K562 (cell line): Measurements from ENCODE around the gene DUSP16. TPM values are rescaled to one million over a fixed set of nuclear protein-coding genes. Genes with fewer than 3 reads are reported as not detected.

ENCODE experiments used
- ATAC-seq: fragments of 200-7000 bp; cut with Tn5 transposase; 3 replicates; pipeline ENCODE4 v1.9.1; 2020; ENCODE audit warnings: moderate library complexity
- BruUV-seq: library from RNA; stranded (reverse); fragments of 400-500 nt; replicated peaks from 2 replicates; lab custom pipeline; 2021; lab: Mats Ljungman, UMichigan
- CTCF ChIA-PET: fragments of 300-600 bp; formaldehyde crosslinking; extraction: SDS; loops from one replicate; lab custom pipeline; 2021; ENCODE audit warnings: low intra/inter-chr PET ratio; lab: Yijun Ruan, JAX
- POLR2A ChIA-PET: fragments of 300-600, 350-650 bp; sonication (Branson Sonifier 250); formaldehyde crosslinking; extraction: SDS; loops from one replicate; lab custom pipeline; 2021; ENCODE audit warnings: antibody characterized with exemption, inconsistent platforms; lab: Yijun Ruan, JAX
- DNase-seq, 4 experiments: peaks; one replicate each; pipeline versions ENCODE4 v3.0.0 to v3.0.0-alpha.2; 2011 to 2018; ENCODE audit warnings: low spot score in 3 of 4, mixed read lengths in 3 of 4; ENCODE audit errors: extremely low read depth in 1 of 4
- FAIRE-seq: peaks from 2 replicates; lab custom pipeline; 2011; peaks lifted over from hg19 to GRCh38; lab: Jason Lieb, UNC
- H2AFZ ChIP-seq: 2 replicates; pipeline ENCODE4 v1.6.0; 2011; ENCODE audit warnings: low read depth, low read length, control low read depth, inconsistent platforms
- H3K27ac ChIP-seq: fragments of 200-600 bp; 3 replicates; pipeline ENCODE4 v1.8.0; 2011; ENCODE audit warnings: low read depth, mild to moderate bottlenecking, control low read depth, inconsistent platforms, low read length, moderate library complexity, mixed read lengths; ENCODE audit errors: extremely low read depth
- H3K27me3 ChIP-seq, 2 experiments: fragments of 300-600 bp in 1 of 2; 2 replicates in 1 of 2; 3 replicates in 1 of 2; pipeline versions ENCODE4 v1.6.0 to v1.8.0; 2011; ENCODE audit warnings: inconsistent platforms in 2 of 2, low read length in 2 of 2, mild to moderate bottlenecking in 1 of 2, mixed read lengths in 1 of 2, moderate library complexity in 1 of 2; ENCODE audit not compliant: control insufficient read depth in 2 of 2, insufficient read depth in 2 of 2
- H3K36me3 ChIP-seq: fragments of 300-600 bp; 3 replicates; pipeline ENCODE4 v1.8.0; 2011; ENCODE audit warnings: mild to moderate bottlenecking, low read length, inconsistent platforms; ENCODE audit not compliant: control insufficient read depth, insufficient read depth
- H3K4me1 ChIP-seq, 2 experiments: fragments of 200-600 bp in 1 of 2; replicated peaks in 1 of 2; 2 replicates in 1 of 2; 3 replicates in 1 of 2; pipeline versions ENCODE4 v1.5.1 to v1.8.0; 2011; ENCODE audit warnings: inconsistent platforms in 2 of 2, low read length in 2 of 2, mild to moderate bottlenecking in 1 of 2, mixed read lengths in 1 of 2, moderate library complexity in 1 of 2; ENCODE audit not compliant: control insufficient read depth in 2 of 2, insufficient read depth in 2 of 2
- H3K4me2 ChIP-seq: 2 replicates; pipeline ENCODE4 v1.6.1; 2011; ENCODE audit warnings: low read length, control low read depth, inconsistent platforms, mixed read lengths; ENCODE audit not compliant: insufficient read depth
- H3K4me3 ChIP-seq: fragments of 200-600 bp; sonication (generic), shearing (Covaris generic); 2 replicates; pipeline ENCODE4 v1.5.1; 2016; ENCODE audit warnings: control low read depth, inconsistent platforms
- H3K79me2 ChIP-seq: fragments of 200-600 bp; 3 replicates; pipeline ENCODE4 v1.8.0; 2011; ENCODE audit warnings: low read length, inconsistent platforms; ENCODE audit not compliant: control insufficient read depth, insufficient read depth
- H3K9ac ChIP-seq, 2 experiments: 2 replicates each; pipeline versions ENCODE4 v1.6.0 to v1.6.1; 2011; ENCODE audit warnings: low read depth in 2 of 2, low read length in 2 of 2, control low read depth in 1 of 2, inconsistent platforms in 1 of 2, mild to moderate bottlenecking in 1 of 2, mixed read lengths in 1 of 2; ENCODE audit not compliant: insufficient read depth in 1 of 2
- H3K9me1 ChIP-seq: one replicate; pipeline ENCODE4 v1.6.0; 2011; ENCODE audit warnings: inconsistent platforms, mild to moderate bottlenecking, low read length, moderate library complexity; ENCODE audit not compliant: control insufficient read depth, insufficient read depth
- H3K9me3 ChIP-seq: replicated peaks from 2 replicates; pipeline ENCODE4 v1.5.1; 2011; ENCODE audit warnings: low read depth, low read length, inconsistent platforms; ENCODE audit not compliant: control insufficient read depth, insufficient read depth
- H4K20me1 ChIP-seq: replicated peaks from 2 replicates; pipeline ENCODE4 v1.6.1; 2011; ENCODE audit warnings: low read length, inconsistent platforms, mixed read lengths; ENCODE audit not compliant: control insufficient read depth, insufficient read depth
- EGR1 ChIP-seq: fragments of 450-650 bp; conservative IDR thresholded peaks from 2 replicates; pipeline ENCODE4 v1.6.1; 2017; ENCODE audit warnings: mild to moderate bottlenecking
- EZH2 ChIP-seq: IDR thresholded peaks from 2 replicates; pipeline ENCODE4 v1.6.1; 2012; ENCODE audit warnings: low read depth, mild to moderate bottlenecking, inconsistent platforms, low read length, borderline replicate concordance
- HIVEP1 ChIP-seq: fragments of 250-450 bp; sonication (Bioruptor Pico); IDR thresholded peaks from 2 replicates; pipeline ENCODE4 v1.4.0; 2020; ENCODE audit warnings: mild to moderate bottlenecking
- KDM4B ChIP-seq, 2 experiments: fragments of 450-650 bp in 1 of 2; sonication (generic) in 1 of 2; IDR thresholded peaks; 2 replicates each; pipeline ENCODE4 v1.6.1; 2016 to 2017; ENCODE audit warnings: borderline replicate concordance in 2 of 2, antibody characterized with exemption in 1 of 2, low read depth in 1 of 2, mild to moderate bottlenecking in 1 of 2
- NELFE ChIP-seq: IDR thresholded peaks from 2 replicates; pipeline ENCODE4 v1.6.1; 2011; ENCODE audit warnings: mild to moderate bottlenecking; ENCODE audit not compliant: insufficient read depth, insufficient read length
- NFATC3 ChIP-seq: fragments of 450-650 bp; IDR thresholded peaks from 2 replicates; pipeline ENCODE4 v1.6.1; 2017; ENCODE audit warnings: mild to moderate bottlenecking
- NFE2L1 ChIP-seq: fragments of 450-650 bp; IDR thresholded peaks from 2 replicates; pipeline ENCODE4 v1.6.1; 2016; ENCODE audit warnings: missing genetic modification characterization, low read depth, mild to moderate bottlenecking, missing compliant biosample characterization, moderate library complexity, borderline replicate concordance
- POLR2H ChIP-seq: IDR thresholded peaks from 2 replicates; pipeline ENCODE4 v1.6.1; 2016; ENCODE audit warnings: missing genetic modification characterization, low read depth, mild to moderate bottlenecking, control low read depth, missing compliant biosample characterization, moderate library complexity
- RAD51 ChIP-seq: fragments of 450-650 bp; IDR thresholded peaks from 2 replicates; pipeline ENCODE4 v1.7.1; 2016; ENCODE audit warnings: low read depth, mild to moderate bottlenecking, borderline replicate concordance
- SAFB ChIP-seq: fragments of 200-400 bp; formaldehyde crosslinking; IDR thresholded peaks from 2 replicates; pipeline ENCODE4 v1.6.1; 2017; ENCODE audit warnings: low read depth, low read length, borderline replicate concordance
- SNRNP70 ChIP-seq: fragments of 200-400 bp; formaldehyde crosslinking; optimal IDR thresholded peaks from 2 replicates; pipeline ENCODE3; 2017; ENCODE audit warnings: low read depth, low read length
- SP2 ChIP-seq: IDR thresholded peaks from 2 replicates; pipeline ENCODE4 v1.6.1; 2011; ENCODE audit warnings: mild to moderate bottlenecking, low read depth, low read length, moderate library complexity; ENCODE audit not compliant: poor library complexity, severe bottlenecking; ENCODE audit errors: extremely low read depth
- SUPT5H ChIP-seq: fragments of 450-650 bp; IDR thresholded peaks from 2 replicates; pipeline ENCODE4 v1.6.1; 2016
- TCF7 ChIP-seq: sonication (generic); IDR thresholded peaks from 2 replicates; pipeline ENCODE4 v1.6.1; 2016; ENCODE audit warnings: antibody characterized with exemption, borderline replicate concordance
- THAP7 ChIP-seq: fragments of 250-450 bp; sonication (Bioruptor Pico); IDR thresholded peaks from 2 replicates; pipeline ENCODE4 v1.5.0; 2021
- THRA ChIP-seq: fragments of 450-650 bp; IDR thresholded peaks from 2 replicates; pipeline ENCODE4 v1.6.1; 2017; ENCODE audit warnings: mild to moderate bottlenecking, moderate library complexity
- ZNF124 ChIP-seq: sonication (generic); formaldehyde crosslinking; IDR thresholded peaks from 2 replicates; pipeline ENCODE4 v1.8.1; 2022; ENCODE audit warnings: missing genetic modification reagents
- ZNF589 ChIP-seq: fragments of 200-800 bp; sonication (Bioruptor generic); IDR thresholded peaks from 2 replicates; pipeline ENCODE4 v1.6.1; 2016; ENCODE audit warnings: low read depth, missing genetic modification characterization, missing compliant biosample characterization
- ZNF644 ChIP-seq: fragments of 200-800 bp; sonication (Bioruptor generic); IDR thresholded peaks from 2 replicates; pipeline ENCODE4 v1.6.1; 2016; ENCODE audit warnings: low read depth, missing genetic modification characterization, missing compliant biosample characterization
- ZNF668 ChIP-seq: fragments of 250-450 bp; sonication (Bioruptor Pico); IDR thresholded peaks from 2 replicates; pipeline ENCODE4 v1.8.0; 2022; ENCODE audit warnings: mild to moderate bottlenecking, inconsistent platforms
- WGBS: fragments of 100-300 bp; shearing (Covaris generic); methylation state at CpG from one replicate; pipeline ENCODE4 v1.1.6; 2016; ENCODE audit warnings: low coverage, mixed read lengths; ENCODE audit not compliant: insufficient coverage; ENCODE audit errors: missing lambda C conversion rate; 5-methylcytosine and 5-hydroxymethylcytosine counted together
- in situ Hi-C: fragments of 300-500 bp; cut with MboI; formaldehyde crosslinking; loops from 4 replicates; pipeline ENCODE4 v1.15.0; 2018; ENCODE audit warnings: inconsistent platforms, mixed read lengths
- intact Hi-C: fragments of 100-400 bp; cut with micrococcal nuclease; formaldehyde crosslinking; loops from 2 replicates; pipeline ENCODE4 v1.14.2; 2022
- polyA plus RNA-seq, 8 experiments: library from polyadenylated mRNA; depleted of rRNA in 4 of 8; stranded (reverse) in 5 of 8; unstranded in 3 of 8; fragments of >200 nt; fragmentation: Nextera tagmentation in 2 of 8; fragmentation: Illumina TruSeq in 1 of 8; extraction: Ambion mirVana in 2 of 8; extraction: Trizol in 1 of 8; gene quantifications; 2 replicates each; pipeline versions ENCODE4 v1.2.1 to v1.2.3, GENCODE V29; 2011 to 2014; ENCODE audit warnings: inconsistent platforms in 1 of 8, missing spikeins in 1 of 8
- total RNA-seq, 7 experiments: library from RNA; depleted of rRNA in 6 of 7; stranded (reverse); fragments of >200 nt in 6 of 7; fragmentation: Illumina TruSeq in 2 of 7; extraction: Trizol in 2 of 7; gene quantifications; 2 replicates each; pipeline versions ENCODE4 v1.2.1 to v1.2.3, GENCODE V29; 2011 to 2021; ENCODE audit warnings: low replicate concordance in 1 of 7

Gene DUSP16
- total and polyA plus RNA-seq, 9 of the 15 experiments (the other 6 are each of a cell fraction or from before 2014, with no cell fraction given), result 0.70 to 12.3 (median 5.7) TPM

- DNase-seq (no peak), ATAC-seq (no peak), FAIRE-seq (no peak)
- H3K4me3 ChIP-seq, result no peak overlapping the region
- peaks cover 13% of the 10 kb centered on the region; the same call in 2 of the 3 replicates for H3K79me2 ChIP-seq
- H3K4me2 ChIP-seq, result no peak overlapping the region
- no peaks in the 10 kb centered on the region for H3K9me3 ChIP-seq
- intact Hi-C loops (no loop called here), in situ Hi-C loops (no loop called here)
- CTCF ChIA-PET, result no interaction called here
- no peak overlapping the region for H2AFZ ChIP-seq
- no peaks in the 10 kb centered on the region for H3K27me3 ChIP-seq
- TF ChIP-seq NFATC3 (no peak), EZH2 (no peak), ZNF124 (CRISPR knock-in tag) (no peak), ZNF668 (CRISPR knock-in tag) (no peak), NFE2L1 (tag) (no peak), ZNF644 (tag) (no peak), ZNF589 (CRISPR knock-in tag) (no peak), SNRNP70 (no peak), RAD51 (no peak), POLR2H (no peak), THRA (no peak), SP2 (no peak), HIVEP1 (no peak), SAFB (no peak), TCF7 (no peak), SUPT5H (no peak), KDM4B (IDR thresholded peaks at IDR 0.05; ENCODE audit: borderline replicate concordance in 2 of 2, low read depth in 1 of 2) (no peak), EGR1 (no peak), THAP7 (no peak), NELFE (no peak)
- no peak overlapping the region for H3K9ac ChIP-seq
- H3K9me1 ChIP-seq, result no peaks in the 10 kb centered on the region
- H3K27ac ChIP-seq, result no peak overlapping the region
- H3K4me1 ChIP-seq, result peaks cover under 1 to 11% of the 10 kb centered on the region in 2 experiments; a peak in 3 of 5 replicates
- WGBS, result 100% methylated on average over 2 of the region's 2 CpGs
- BruUV-seq, result no TSS peak
- no peaks in the 10 kb centered on the region; the same call in 1 of the 2 replicates for H4K20me1 ChIP-seq
- POLR2A ChIA-PET, result interaction anchor here (0.8 kb wide), 1 partner anchor 9 kb away, joined by 3 read pairs; no protein-coding TSS in a partner anchor
- H3K36me3 ChIP-seq, result no peaks in the 10 kb centered on the region; the same call in 2 of the 3 replicates
Measured at GRCh38 chr12:12510551-12510950, 52.1 kb downstream of the DUSP16 start.
